ENCODE data around the gene PGBD1.

GRCh38 chr6:28312939-28313338 lies 31.6 kb downstream of the PGBD1 start:
- no peak for TF ChIP-seq CTCF (IDR thresholded peaks at IDR 0.05; ENCODE audit: low read length)
- no peak for TF ChIP-seq EZH2 (IDR thresholded peaks at IDR 0.05; ENCODE audit: borderline replicate concordance, low read length)

Measured in OCI-LY1 (cell line).